UCSD-AML1 (cell line): ENCODE data around the gene CASKIN2.
"Not testable (repeated sequence)": the region's sequence is repeated elsewhere in the genome, so short reads cannot be mapped to it uniquely, and the experiment has no call there.

ENCODE experiments used
- DNase-seq: peaks from one replicate; lab custom pipeline; 2025; ENCODE audit not compliant: unreplicated experiment; lab: John Stamatoyannopoulos, UW

CASKIN2 gene

GRCh38 chr17:75491680-75492079 is 23.7 kb downstream of the CASKIN2 start:
- no peak for DNase-seq

DNA sequence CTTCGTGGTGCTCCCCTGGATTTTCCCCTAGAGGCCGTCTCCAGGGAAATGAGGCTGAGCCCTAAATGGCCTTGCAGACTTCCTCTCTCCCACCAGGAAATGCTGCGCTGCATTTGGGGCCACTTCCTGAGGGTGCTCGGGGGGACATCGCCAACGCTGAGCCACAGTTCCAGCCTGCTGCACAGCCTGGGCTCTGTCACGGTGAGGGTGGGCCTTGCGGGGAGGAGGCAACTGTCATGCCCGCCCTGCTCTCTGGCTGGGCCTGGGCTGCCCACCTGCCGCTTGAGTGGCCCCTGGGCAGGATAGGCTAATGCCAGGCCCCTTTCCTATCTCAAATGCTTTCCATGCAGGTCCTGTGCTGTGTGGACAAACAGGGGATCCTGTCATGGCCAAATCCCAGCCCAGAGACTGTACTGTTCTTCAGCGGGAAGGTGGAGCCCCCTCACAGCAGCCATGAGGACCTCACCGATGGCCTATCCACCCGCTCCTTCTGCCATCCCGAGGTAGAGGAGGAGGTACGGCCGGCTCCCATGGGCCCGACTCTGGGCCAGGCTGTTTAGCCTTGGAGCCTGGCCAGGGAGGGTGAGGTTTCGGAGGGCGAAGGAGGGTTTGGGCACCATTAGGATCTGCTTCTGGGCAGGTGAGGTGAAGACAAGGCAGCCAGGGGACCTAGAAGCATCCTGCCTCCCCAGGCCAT is 24.2 kb downstream of the CASKIN2 start:
- peak; percentile 48 for DNase-seq

DNA sequence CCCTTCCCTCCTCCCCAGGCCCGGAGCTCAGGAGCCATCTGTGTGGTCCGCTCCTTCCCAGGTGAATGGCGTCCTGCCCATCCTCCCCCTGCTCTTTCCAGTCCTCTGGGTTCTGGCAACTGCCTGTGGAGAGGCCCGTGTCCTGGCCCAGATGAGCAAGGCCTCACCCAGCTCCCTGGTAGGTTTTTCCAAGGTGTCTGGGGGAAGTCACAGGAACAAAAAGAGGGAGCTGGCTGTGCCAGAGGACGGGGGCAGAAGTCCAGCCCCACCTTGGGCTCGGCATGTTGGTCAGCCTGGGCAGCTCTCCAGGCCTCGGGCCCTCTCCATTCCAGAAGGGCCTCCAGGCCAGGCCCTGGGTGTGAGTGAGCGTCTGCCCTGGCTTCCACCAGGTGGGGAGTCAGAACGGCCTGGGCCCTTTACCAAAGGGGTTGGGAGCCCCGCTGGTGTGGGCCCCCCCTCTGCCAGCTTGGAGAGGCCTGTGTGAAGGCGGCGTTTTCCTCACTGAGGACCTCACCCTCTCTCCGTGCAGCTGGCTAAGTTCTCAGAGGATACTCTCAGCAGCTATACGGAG is 25.1 kb downstream of the CASKIN2 start:
- no peak for DNase-seq

DNA sequence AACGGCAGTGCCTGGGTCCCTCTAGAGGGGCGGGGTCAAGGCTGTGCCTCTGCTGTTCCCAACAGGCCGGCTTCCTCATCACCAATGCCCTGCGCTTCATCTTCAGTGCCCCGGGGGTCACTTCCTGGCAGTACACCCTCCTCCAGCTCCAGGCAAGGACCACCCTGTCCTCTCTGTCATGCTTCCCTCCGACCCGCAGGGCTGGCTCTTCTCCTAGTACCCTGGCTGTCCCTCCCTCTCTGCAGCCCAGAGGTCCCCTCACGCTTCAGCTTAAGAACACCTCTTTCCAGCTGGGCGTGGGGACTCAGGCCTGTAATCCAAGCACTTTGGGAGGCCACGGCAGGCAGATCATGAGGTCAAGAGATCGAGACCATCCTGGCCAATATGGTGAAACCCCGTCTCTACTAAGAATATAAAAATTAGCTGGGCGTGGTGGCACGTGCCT is 25.8 kb downstream of the CASKIN2 start:
- no peak for DNase-seq

GRCh38 chr17:75488693-75489510 is 26.4 kb downstream of the CASKIN2 start:
- DNase-seq = no peak

GRCh38 chr17:75487351-75488070 is 27.8 kb downstream of the CASKIN2 start:
- peak; percentile 81 for DNase-seq

DNA sequence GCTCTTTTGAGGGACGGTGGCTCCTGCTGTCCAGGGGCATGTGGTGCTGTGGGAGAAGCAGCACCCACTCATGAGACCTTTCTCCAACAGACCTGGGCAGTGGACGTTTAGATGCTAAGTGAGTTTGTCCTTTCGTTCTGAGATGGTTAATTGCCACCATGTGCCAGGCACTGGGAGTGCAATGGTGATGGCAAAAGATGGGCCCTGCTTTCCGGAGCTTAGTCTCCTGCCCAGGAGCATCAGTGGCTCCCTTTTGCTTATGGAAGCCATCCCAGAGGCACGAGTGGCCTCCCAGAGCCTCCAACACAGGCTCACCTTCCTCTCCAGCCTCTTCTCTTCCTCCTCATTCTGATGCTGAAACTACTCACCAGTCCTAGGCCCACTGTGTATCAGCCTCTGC is 28.4 kb downstream of the CASKIN2 start:
- DNase-seq = no peak

- no peak for DNase-seq
Observed at GRCh38 chr17:75486151-75486550, 29.2 kb downstream of the CASKIN2 start.

DNA sequence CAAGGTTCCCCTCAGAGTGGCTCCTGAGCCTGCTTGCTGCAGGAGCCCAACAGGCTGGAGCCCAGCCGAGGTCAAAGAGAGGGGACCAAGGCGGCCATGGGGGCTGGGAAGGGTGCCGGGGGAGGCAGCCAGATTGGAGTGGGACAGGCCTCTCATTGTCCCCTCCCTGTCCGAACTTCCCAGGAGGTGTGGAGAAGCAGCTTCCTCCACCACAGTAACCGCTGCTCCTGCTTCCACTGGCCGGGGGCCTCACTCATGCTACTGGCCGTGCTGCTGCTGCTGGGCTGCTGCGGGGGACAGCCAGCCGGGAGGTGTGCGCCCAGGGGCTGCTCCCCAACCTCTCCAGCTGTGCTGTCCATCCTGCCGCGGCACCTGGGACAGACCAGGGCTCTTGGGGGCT is 29.6 kb downstream of the CASKIN2 start:
- DNase-seq = no peak

- DNase-seq = no peak
Observed at GRCh38 chr17:75482098-75482942, 33.0 kb downstream of the CASKIN2 start.

GRCh38 chr17:75481194-75482068 is 33.9 kb downstream of the CASKIN2 start:
- no peak for DNase-seq

- no peak for DNase-seq
Observed at GRCh38 chr17:75480281-75480680, 35.1 kb downstream of the CASKIN2 start.

GRCh38 chr17:75478508-75478907 is 36.8 kb downstream of the CASKIN2 start:
- DNase-seq = no peak

- DNase-seq = not testable (repeated sequence)
Observed at GRCh38 chr17:75477490-75477862, 37.9 kb downstream of the CASKIN2 start.

GRCh38 chr17:75476752-75477489 is 38.4 kb downstream of the CASKIN2 start:
- no peak for DNase-seq

DNA sequence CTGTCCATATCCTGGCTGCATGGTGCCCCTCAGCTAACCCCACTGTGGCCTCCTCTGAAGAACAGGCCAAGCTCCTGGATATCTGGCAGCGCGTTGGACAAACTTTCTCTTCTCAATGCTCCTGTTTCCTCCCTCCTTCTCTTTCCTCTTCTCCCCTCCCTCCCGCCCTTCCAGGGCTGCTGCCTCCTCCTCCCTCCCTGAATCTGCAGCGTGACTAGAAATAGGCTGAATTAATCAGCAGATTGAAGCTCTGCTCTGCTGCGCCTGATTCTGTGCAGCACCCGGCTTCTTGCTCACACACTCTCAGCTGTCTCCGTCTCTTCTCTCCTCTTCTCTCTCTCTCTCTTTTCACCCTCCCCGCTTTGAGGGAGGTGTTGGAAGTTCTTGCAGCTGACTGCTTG is 39.1 kb downstream of the CASKIN2 start:
- DNase-seq = no peak

- peak; percentile 31 for DNase-seq
Observed at GRCh38 chr17:75475851-75476250, 39.5 kb downstream of the CASKIN2 start.

- no peak for DNase-seq
Observed at GRCh38 chr17:75475144-75475835, 40.0 kb downstream of the CASKIN2 start.
